ENCODE measurements around the gene CELF1. TPM values are rescaled to one million over a fixed set of nuclear protein-coding genes. Genes with fewer than 3 reads are reported as not detected.
A peak's percentile ranks its signal among the peaks of the same experiment; 100 is the strongest.

Gene CELF1
- total RNA-seq, 1 donor, result 128 TPM

DNA sequence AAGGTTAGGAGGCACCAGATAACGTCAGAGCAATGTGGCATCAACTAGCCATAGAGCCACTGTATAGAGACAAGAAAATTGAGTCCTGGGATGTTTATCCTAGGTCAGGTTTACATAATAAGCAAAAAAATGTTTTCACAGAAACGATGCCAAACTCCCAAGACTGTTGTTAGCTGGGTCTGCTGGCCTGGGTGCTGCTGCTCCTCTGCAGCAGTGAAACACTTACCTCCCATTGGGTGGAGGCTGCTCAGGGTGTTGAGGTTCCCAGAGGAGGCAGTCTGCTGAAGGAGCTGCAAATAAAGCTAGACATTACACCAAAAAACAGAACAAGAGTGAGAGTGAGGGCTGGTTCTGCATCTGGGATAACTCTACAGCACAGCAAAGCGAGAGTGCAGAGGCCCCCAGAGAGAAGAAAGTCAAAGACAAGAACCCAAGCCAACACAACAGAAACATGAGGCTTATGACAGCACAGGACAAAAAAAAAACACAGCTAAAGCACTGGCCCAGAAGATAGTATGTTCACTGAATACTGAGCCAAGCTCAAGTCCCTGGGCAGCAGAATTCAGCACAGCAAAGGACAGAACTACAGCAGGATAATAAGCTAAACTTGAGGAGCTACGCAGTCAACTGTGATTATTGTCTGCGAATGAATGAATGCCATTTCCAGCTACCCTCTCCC, 74.1 kb downstream of the CELF1 start:
- H3K4me3 ChIP-seq (ENCODE audit: low read depth, low read length), result no peak overlapping the region
- TF ChIP-seq, protein P1, sequence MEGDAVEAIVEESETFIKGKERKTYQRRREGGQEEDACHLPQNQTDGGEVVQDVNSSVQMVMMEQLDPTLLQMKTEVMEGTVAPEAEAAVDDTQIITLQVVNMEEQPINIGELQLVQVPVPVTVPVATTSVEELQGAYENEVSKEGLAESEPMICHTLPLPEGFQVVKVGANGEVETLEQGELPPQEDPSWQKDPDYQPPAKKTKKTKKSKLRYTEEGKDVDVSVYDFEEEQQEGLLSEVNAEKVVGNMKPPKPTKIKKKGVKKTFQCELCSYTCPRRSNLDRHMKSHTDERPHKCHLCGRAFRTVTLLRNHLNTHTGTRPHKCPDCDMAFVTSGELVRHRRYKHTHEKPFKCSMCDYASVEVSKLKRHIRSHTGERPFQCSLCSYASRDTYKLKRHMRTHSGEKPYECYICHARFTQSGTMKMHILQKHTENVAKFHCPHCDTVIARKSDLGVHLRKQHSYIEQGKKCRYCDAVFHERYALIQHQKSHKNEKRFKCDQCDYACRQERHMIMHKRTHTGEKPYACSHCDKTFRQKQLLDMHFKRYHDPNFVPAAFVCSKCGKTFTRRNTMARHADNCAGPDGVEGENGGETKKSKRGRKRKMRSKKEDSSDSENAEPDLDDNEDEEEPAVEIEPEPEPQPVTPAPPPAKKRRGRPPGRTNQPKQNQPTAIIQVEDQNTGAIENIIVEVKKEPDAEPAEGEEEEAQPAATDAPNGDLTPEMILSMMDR (IDR thresholded peaks at IDR 0.05; ENCODE audit: insufficient read depth, low read depth, low read length), result no peak
- DNase-seq (ENCODE audit: low read depth), result peak; percentile 32

DNA sequence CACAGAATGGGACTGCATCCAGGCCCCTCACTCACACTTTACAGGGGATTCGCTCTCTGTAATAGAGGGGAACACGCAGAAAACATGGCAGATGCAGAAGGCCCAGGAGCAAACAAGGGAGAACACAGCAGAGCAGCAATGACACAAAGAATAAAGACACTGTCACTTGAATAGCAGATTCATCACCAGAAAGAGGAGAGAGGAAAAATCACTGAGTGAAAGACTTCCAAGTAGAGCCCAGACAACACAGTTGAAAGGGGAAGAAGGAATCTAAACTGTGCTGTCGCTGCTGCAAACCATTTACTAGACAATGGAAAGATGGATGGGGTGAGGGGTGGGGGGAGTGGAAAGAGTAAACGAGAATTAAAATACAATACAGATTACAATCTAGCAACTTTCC, 75.2 kb downstream of the CELF1 start:
- TF ChIP-seq, protein P1 (IDR thresholded peaks at IDR 0.05; ENCODE audit: insufficient read depth, low read depth, low read length), result no peak
- H3K4me3 ChIP-seq (ENCODE audit: low read depth, low read length), result no peak overlapping the region
- no peak for DNase-seq (ENCODE audit: low read depth)

DNA sequence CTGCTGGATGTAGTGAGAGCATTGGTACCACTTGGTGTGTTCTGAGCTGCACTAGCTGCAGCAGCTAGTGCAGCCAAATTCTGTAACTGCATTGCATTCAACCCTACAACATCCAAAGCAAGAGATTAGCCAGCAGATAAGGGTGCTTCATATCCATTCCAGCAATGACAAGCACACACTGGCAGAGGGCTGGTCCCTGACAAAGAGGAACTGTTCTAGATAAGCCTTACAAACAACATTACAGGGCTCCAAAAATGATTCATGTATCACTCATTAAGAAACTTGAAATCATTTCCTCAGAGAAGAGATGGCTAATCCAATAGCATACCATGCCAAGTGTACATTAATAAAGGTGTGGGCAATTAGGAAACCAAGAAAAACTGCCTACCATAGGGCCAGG, 75.6 kb downstream of the CELF1 start:
- H3K4me3 ChIP-seq (ENCODE audit: low read depth, low read length), result no peak overlapping the region
- no peak for DNase-seq (ENCODE audit: low read depth)
- TF ChIP-seq, protein P1 (IDR thresholded peaks at IDR 0.05; ENCODE audit: insufficient read depth, low read depth, low read length), result no peak

DNA sequence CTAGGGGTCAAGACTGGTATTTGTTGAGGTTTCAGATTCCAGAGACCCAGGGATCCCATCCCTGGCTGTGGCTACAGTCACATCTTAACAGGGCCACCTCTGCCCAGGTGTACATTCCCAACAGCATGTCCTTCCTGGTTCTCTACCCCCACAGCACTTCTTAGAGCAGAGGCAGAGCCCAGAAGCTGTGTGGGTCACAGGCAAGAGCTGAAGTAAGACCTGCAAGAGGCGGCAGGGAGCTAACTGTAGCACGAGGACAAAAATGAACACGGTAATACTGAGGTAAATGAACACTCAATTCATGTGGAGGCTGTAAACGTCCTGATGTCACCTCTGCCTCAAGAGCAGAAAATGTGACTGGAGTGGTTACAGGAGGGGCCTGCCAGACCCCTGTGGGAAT, 82.3 kb downstream of the CELF1 start:
- no peak for DNase-seq (ENCODE audit: low read depth)
- no peak overlapping the region for H3K4me3 ChIP-seq (ENCODE audit: low read depth, low read length)
- TF ChIP-seq, protein P1 (IDR thresholded peaks at IDR 0.05; ENCODE audit: insufficient read depth, low read depth, low read length), result no peak

DNA sequence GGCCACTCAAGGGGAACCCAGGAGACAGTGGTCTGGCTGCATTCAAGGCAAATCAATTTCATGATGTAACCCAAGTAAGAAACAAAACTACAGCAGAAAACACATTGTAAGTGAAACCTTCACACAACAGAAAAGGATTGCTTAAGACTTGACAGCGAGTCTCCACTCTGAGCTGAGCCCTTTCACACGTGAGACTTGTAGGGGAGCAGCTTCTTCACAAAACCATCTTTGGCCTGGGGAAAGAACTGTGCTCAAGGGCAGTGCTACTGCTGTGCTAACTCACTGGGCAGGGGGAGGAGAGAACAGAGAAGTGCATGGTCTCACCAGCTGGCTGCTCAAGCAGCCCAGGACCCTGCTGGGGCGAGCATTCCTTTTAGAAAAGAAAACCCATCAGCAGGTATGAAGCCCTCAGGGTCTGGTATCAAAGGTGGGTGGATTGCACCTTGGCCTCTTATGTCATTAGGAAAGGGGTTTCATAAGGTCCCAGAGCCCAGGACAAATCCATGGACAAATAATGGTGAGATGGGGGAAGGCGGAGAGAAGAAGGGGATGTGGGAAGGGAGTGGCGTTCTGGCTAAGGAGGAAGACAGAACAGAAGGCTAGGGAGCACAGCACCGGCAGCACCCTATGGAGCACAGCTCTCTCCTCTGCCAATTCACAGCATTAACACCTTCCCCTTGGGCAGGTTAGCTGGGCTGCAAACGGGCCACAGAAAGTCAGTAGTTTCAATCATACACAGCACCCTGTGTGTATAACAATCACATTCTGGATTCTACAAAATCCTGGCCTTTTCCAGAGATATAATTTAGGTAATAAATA, 83.4 kb downstream of the CELF1 start:
- DNase-seq (ENCODE audit: low read depth), result peak; percentile 53
- TF ChIP-seq, protein P1 (IDR thresholded peaks at IDR 0.05; ENCODE audit: insufficient read depth, low read depth, low read length), result no peak
- H3K4me3 ChIP-seq (ENCODE audit: low read depth, low read length), result no peak overlapping the region

DNA sequence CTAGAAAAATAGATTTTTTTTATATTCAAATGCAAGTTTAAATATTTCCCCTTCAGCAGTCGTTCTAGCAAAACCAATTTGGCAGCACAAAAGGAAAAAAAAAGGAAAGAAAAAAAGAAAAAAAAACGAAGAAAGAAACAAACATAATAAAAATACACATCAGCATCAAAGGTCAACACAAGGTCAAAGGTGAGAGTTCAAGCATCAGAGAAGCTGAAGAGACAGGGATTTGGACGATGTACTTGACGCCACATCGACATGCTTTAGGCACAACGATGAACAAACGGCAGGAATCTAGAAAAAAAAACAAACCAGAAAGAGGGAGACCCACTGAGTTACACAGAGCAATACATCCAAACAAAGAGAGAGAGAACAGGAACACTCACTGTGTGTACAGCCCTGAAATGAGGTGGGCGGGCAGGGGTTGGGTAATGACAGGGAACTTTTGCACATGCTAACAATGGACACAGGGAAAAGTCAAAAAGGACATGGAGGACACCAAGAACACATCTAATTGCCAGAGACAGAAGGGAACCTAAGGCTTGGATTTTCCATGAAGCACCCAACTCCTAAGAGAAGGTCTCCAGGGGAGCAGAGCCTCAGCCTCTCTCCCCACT, 84.2 kb downstream of the CELF1 start:
- no peak for DNase-seq (ENCODE audit: low read depth)
- TF ChIP-seq, protein P1 (IDR thresholded peaks at IDR 0.05; ENCODE audit: insufficient read depth, low read depth, low read length), result no peak
- no peak overlapping the region for H3K4me3 ChIP-seq (ENCODE audit: low read depth, low read length)
